IMR-90 (cell line): Measurements from ENCODE around the gene MPP2. TPM values are rescaled to one million over a fixed set of nuclear protein-coding genes. Genes with fewer than 3 reads are reported as not detected.
"Not testable (repeated sequence)": the region's sequence is repeated elsewhere in the genome, so short reads cannot be mapped to it uniquely, and the experiment has no call there.

Experiments used
- ATAC-seq: fragments of 200-7000 bp; cut with Tn5 transposase; 2 replicates; pipeline ENCODE4 v1.9.1; 2020; ENCODE audit warnings: low read depth, mild to moderate bottlenecking, moderate library complexity
- BruUV-seq: library from RNA; stranded (reverse); fragments of 400-500 nt; replicated peaks from 2 replicates; lab custom pipeline; 2021; lab: Mats Ljungman, UMichigan
- CTCF ChIA-PET: fragments of 300-600 bp; formaldehyde crosslinking; extraction: SDS; loops from one replicate; lab custom pipeline; 2021; ENCODE audit warnings: antibody characterized with exemption; lab: Yijun Ruan, JAX
- POLR2A ChIA-PET: fragments of 300-600 bp; sonication (Branson Sonifier 250); formaldehyde crosslinking; loops from one replicate; lab custom pipeline; 2022; ENCODE audit warnings: antibody characterized with exemption; ENCODE audit not compliant: unreplicated experiment; lab: Charles Lee
- DNase-seq: peaks from one replicate; pipeline ENCODE4 v3.0.0; 2013
- H2AFZ ChIP-seq: replicated peaks from 2 replicates; pipeline ENCODE3; 2013; ENCODE audit warnings: low read length, mild to moderate bottlenecking; ENCODE audit not compliant: poor library complexity
- H2AK5ac ChIP-seq: 2 replicates; pipeline ENCODE4 v1.6.1; 2013; ENCODE audit warnings: low read depth, low read length, inconsistent platforms
- H2AK9ac ChIP-seq: replicated peaks from 2 replicates; pipeline ENCODE3; 2013; ENCODE audit warnings: mild to moderate bottlenecking, low read depth, low read length, moderate library complexity; ENCODE audit not compliant: poor library complexity
- H2BK120ac ChIP-seq: 2 replicates; pipeline ENCODE4 v1.6.1; 2013; ENCODE audit warnings: low read depth, low read length, inconsistent platforms
- H2BK15ac ChIP-seq: 3 replicates; pipeline ENCODE4 v1.6.1; 2013; ENCODE audit warnings: low read depth, low read length, inconsistent platforms
- H2BK20ac ChIP-seq: 2 replicates; pipeline ENCODE4 v1.6.1; 2013; ENCODE audit warnings: low read depth, mild to moderate bottlenecking, inconsistent platforms, low read length, moderate library complexity
- H2BK5ac ChIP-seq: 2 replicates; pipeline ENCODE4 v1.6.1; 2013; ENCODE audit warnings: mild to moderate bottlenecking, low read depth, low read length, inconsistent platforms; ENCODE audit not compliant: poor library complexity, severe bottlenecking
- H3K14ac ChIP-seq: replicated peaks from 2 replicates; pipeline ENCODE4 v1.6.1; 2013; ENCODE audit warnings: low read depth, low read length, inconsistent platforms
- H3K18ac ChIP-seq: 2 replicates; pipeline ENCODE4 v1.6.1; 2013; ENCODE audit warnings: low read depth, low read length, control low read depth
- H3K23ac ChIP-seq: 2 replicates; pipeline ENCODE4 v1.6.1; 2013; ENCODE audit warnings: low read depth, low read length, inconsistent platforms
- H3K27ac ChIP-seq: 2 replicates; pipeline ENCODE4 v1.5.1; 2013; ENCODE audit warnings: mild to moderate bottlenecking, control low read depth, low read length; ENCODE audit not compliant: insufficient read depth
- H3K27me3 ChIP-seq: 2 replicates; pipeline ENCODE4 v1.6.1; 2013; ENCODE audit warnings: low read length; ENCODE audit not compliant: control insufficient read depth, insufficient read depth
- H3K36me3 ChIP-seq: 2 replicates; pipeline ENCODE4 v1.6.1; 2013; ENCODE audit warnings: low read length, mixed read lengths; ENCODE audit not compliant: control insufficient read depth, insufficient read depth
- H3K4ac ChIP-seq: 2 replicates; pipeline ENCODE4 v1.6.1; 2013; ENCODE audit warnings: low read depth, low read length, inconsistent platforms
- H3K4me1 ChIP-seq: 2 replicates; pipeline ENCODE4 v1.6.1; 2013; ENCODE audit warnings: low read length, mixed read lengths; ENCODE audit not compliant: control insufficient read depth, insufficient read depth
- H3K4me2 ChIP-seq: 2 replicates; pipeline ENCODE4 v1.6.1; 2013; ENCODE audit warnings: low read depth, mild to moderate bottlenecking, control low read depth, low read length, moderate library complexity
- H3K4me3 ChIP-seq: 2 replicates; pipeline ENCODE4 v1.5.1; 2013; ENCODE audit warnings: low read depth, mild to moderate bottlenecking, control low read depth, low read length, moderate library complexity; ENCODE audit not compliant: insufficient read depth
- H3K56ac ChIP-seq: 2 replicates; pipeline ENCODE4 v1.6.1; 2013; ENCODE audit warnings: low read length, inconsistent platforms; ENCODE audit not compliant: insufficient read depth; ENCODE audit errors: extremely low read depth
- H3K79me1 ChIP-seq, 2 experiments: 2 replicates each; pipeline ENCODE4 v1.6.1; 2013; ENCODE audit warnings: low read length in 2 of 2, inconsistent platforms in 1 of 2, low read depth in 1 of 2
- H3K9ac ChIP-seq: 2 replicates; pipeline ENCODE4 v1.6.1; 2013; ENCODE audit warnings: low read depth, low read length, control low read depth
- H3K9me1 ChIP-seq: 2 replicates; pipeline ENCODE4 v1.6.1; 2013; ENCODE audit warnings: low read length, inconsistent platforms; ENCODE audit not compliant: insufficient read depth
- H3K9me3 ChIP-seq: 2 replicates; pipeline ENCODE4 v1.6.1; 2013; ENCODE audit warnings: low read length; ENCODE audit not compliant: control insufficient read depth, insufficient read depth
- H4K20me1 ChIP-seq: 2 replicates; pipeline ENCODE4 v1.6.1; 2013; ENCODE audit warnings: low read length, inconsistent platforms; ENCODE audit not compliant: insufficient read depth
- H4K5ac ChIP-seq: 2 replicates; pipeline ENCODE4 v1.6.1; 2013; ENCODE audit warnings: mild to moderate bottlenecking, low read depth, low read length, control low read depth
- H4K8ac ChIP-seq, 2 experiments: 2 replicates each; pipeline ENCODE4 v1.6.1; 2013; ENCODE audit warnings: low read depth in 2 of 2, low read length in 2 of 2, control low read depth in 1 of 2, inconsistent platforms in 1 of 2
- H4K91ac ChIP-seq: 2 replicates; pipeline ENCODE4 v1.6.1; 2013; ENCODE audit warnings: low read depth, low read length, inconsistent platforms; ENCODE audit not compliant: insufficient read depth
- WGBS, 2 experiments: methylation state at CpG; one replicate each; pipeline versions ENCODE4 v1.1.5 to v1.1.7; 2013; ENCODE audit warnings: missing lambda C conversion rate in 2 of 2; ENCODE audit not compliant: insufficient read length in 1 of 2; ENCODE audit errors: extremely low coverage in 2 of 2; 5-methylcytosine and 5-hydroxymethylcytosine counted together
- dilution Hi-C: fragments of 300-500 bp; cut with HindIII; formaldehyde crosslinking; loops from one replicate; pipeline ENCODE4 v1.14.3; 2018; ENCODE audit warnings: low sequenced_read_pairs; ENCODE audit not compliant: unreplicated experiment
- in situ Hi-C: fragments of 300-500 bp; cut with MboI; formaldehyde crosslinking; loops from 3 replicates; pipeline ENCODE4 v1.14.3; 2019; ENCODE audit warnings: low sequenced_read_pairs, inconsistent platforms, mixed read lengths
- intact Hi-C: fragments of 100-400 bp; cut with micrococcal nuclease; formaldehyde crosslinking; loops from 2 replicates; pipeline ENCODE4 v1.10.0; 2022
- polyA plus RNA-seq, 3 experiments: library from polyadenylated mRNA; depleted of rRNA; stranded (reverse); fragments of >200 nt; gene quantifications; 2 replicates each; pipeline ENCODE4 v1.2.3, GENCODE V29; 2012; ENCODE audit warnings: low replicate concordance in 1 of 3
- total RNA-seq: library from RNA; depleted of rRNA; stranded (reverse); fragments of >200 nt; gene quantifications from 2 replicates; pipeline ENCODE4 v1.2.3, GENCODE V29; 2012

MPP2 gene
- total and polyA plus RNA-seq, 2 of the 4 experiments (the other 2 are of a cell fraction) = 3.2 to 3.8 TPM

GRCh38 chr17:43842091-43842974, 65.0 kb downstream of the MPP2 start:
- dilution Hi-C loops, H3K56ac ChIP-seq, intact Hi-C loops, H3K79me1 ChIP-seq, H3K4ac ChIP-seq, H2AK5ac ChIP-seq, H3K18ac ChIP-seq, H3K9me1 ChIP-seq, CTCF ChIA-PET, H4K91ac ChIP-seq, in situ Hi-C loops, H3K9me3 ChIP-seq, H3K23ac ChIP-seq, BruUV-seq, ATAC-seq, H3K4me2 ChIP-seq, H2BK20ac ChIP-seq, H3K27me3 ChIP-seq, H4K5ac ChIP-seq, H3K4me3 ChIP-seq, H4K8ac ChIP-seq, H3K14ac ChIP-seq, H4K20me1 ChIP-seq, H2BK120ac ChIP-seq, H2BK5ac ChIP-seq, POLR2A ChIA-PET, H3K4me1 ChIP-seq, H3K27ac ChIP-seq, DNase-seq, H3K9ac ChIP-seq, H3K36me3 ChIP-seq, H2BK15ac ChIP-seq: not testable (repeated sequence)
- 79% methylated on average over 26 of the region's 54 CpGs; no CpG with 5 or more reads in 1 of the 2 experiments for WGBS, 2 experiments
- peak overlapping the region; percentile 20 for H2AK9ac ChIP-seq
- H2AFZ ChIP-seq = peak overlapping the region; percentile 36
